GM21737 (cell line): ENCODE measurements around the gene TNS1.

Experiments used
- ATAC-seq: cut with Tn5 transposase; IDR thresholded peaks from one replicate; pipeline ENCODE4 v1.9.1; 2021; ENCODE audit warnings: mild to moderate bottlenecking, moderate library complexity; ENCODE audit not compliant: unreplicated experiment

TNS1 gene

GRCh38 chr2:218002143-218002844 is 501 bp downstream of the TNS1 start:
- no peak for ATAC-seq

GRCh38 chr2:218001629-218002028 is 1.2 kb downstream of the TNS1 start:
- no peak for ATAC-seq

GRCh38 chr2:218000136-218000535 is 2.7 kb downstream of the TNS1 start:
- ATAC-seq = no peak

GRCh38 chr2:217999595-217999959 is 3.2 kb downstream of the TNS1 start:
- no peak for ATAC-seq

GRCh38 chr2:217998926-217999594 is 3.7 kb downstream of the TNS1 start:
- no peak for ATAC-seq

GRCh38 chr2:217997510-217997909 is 5.3 kb downstream of the TNS1 start:
- no peak for ATAC-seq

- no peak for ATAC-seq
These were observed 6.4 kb downstream of the TNS1 start for GRCh38 chr2:217996361-217996760.

- no peak for ATAC-seq
These were observed 7.0 kb downstream of the TNS1 start for GRCh38 chr2:217995731-217996231.

GRCh38 chr2:217994776-217995274 is 8.0 kb downstream of the TNS1 start:
- no peak for ATAC-seq

- peak; percentile 54 for ATAC-seq
These were observed 8.9 kb downstream of the TNS1 start for GRCh38 chr2:217993817-217994463.

- ATAC-seq = no peak
These were observed 9.7 kb downstream of the TNS1 start for GRCh38 chr2:217993138-217993537.

- ATAC-seq = no peak
These were observed 10.7 kb downstream of the TNS1 start for GRCh38 chr2:217992061-217992460.

GRCh38 chr2:217990791-217991465 is 11.9 kb downstream of the TNS1 start:
- ATAC-seq = no peak

GRCh38 chr2:217990389-217990788 is 12.4 kb downstream of the TNS1 start:
- no peak for ATAC-seq

GRCh38 chr2:217989221-217989948 is 13.4 kb downstream of the TNS1 start:
- no peak for ATAC-seq

GRCh38 chr2:217988840-217989204 is 14.0 kb downstream of the TNS1 start:
- ATAC-seq = no peak

GRCh38 chr2:217988014-217988839 is 14.6 kb downstream of the TNS1 start:
- no peak for ATAC-seq

- ATAC-seq = no peak
These were observed 15.4 kb downstream of the TNS1 start for GRCh38 chr2:217987391-217987790.

- ATAC-seq = no peak
These were observed 16.4 kb downstream of the TNS1 start for GRCh38 chr2:217986256-217986961.
